ENCODE measurements around the gene ATP6V0E2.

ATP6V0E2 gene

GRCh38 chr7:149874644-149875028 is 867 bp downstream of the ATP6V0E2 start:
- H3K9me3 ChIP-seq (ENCODE audit: control insufficient read depth, insufficient read depth, low read length), result no peaks in the 10 kb centered on the region
- H3K9me2 ChIP-seq (replicated peaks; ENCODE audit: control insufficient read depth, low read length), result no peaks in the 10 kb centered on the region
- H3K27me3 ChIP-seq (ENCODE audit: control insufficient read depth, low read length), result no peaks in the 10 kb centered on the region
- H3K4me1 ChIP-seq (ENCODE audit: control insufficient read depth, low read length), result peaks cover 40% of the 10 kb centered on the region
- H3F3A ChIP-seq (ENCODE audit: control insufficient read depth, insufficient read depth), result peaks cover 10% of the 10 kb centered on the region; the same call in 1 of the 2 replicates
- peak overlapping the region; percentile 74 for H3K4me2 ChIP-seq (ENCODE audit: low read length)
- H3K27ac ChIP-seq (ENCODE audit: low read depth, low read length), result no peak overlapping the region
- H3K79me2 ChIP-seq (ENCODE audit: control insufficient read depth, low read length), result peaks cover 21% of the 10 kb centered on the region
- H3K36me3 ChIP-seq (ENCODE audit: control insufficient read depth, low read length), result peaks cover 9% of the 10 kb centered on the region
- H3K4me3 ChIP-seq (ENCODE audit: low read length), result peak overlapping the region; percentile 86
- TF ChIP-seq EZH2phosphoT487 (IDR thresholded peaks at IDR 0.05; ENCODE audit: borderline replicate concordance, low read length) (no peak), CTCF (IDR thresholded peaks at IDR 0.05; ENCODE audit: low read depth, low read length, poor library complexity, severe bottlenecking) (no peak)
- peaks cover 2% of the 10 kb centered on the region; the same call in 1 of the 2 replicates for H4K20me1 ChIP-seq (ENCODE audit: control insufficient read depth, insufficient read depth, low read depth, low read length)

- Histone ChIP-seq H3K36me3 (ENCODE audit: control insufficient read depth, low read length) (peaks cover 6% of the 10 kb centered on the region), H3K4me1 (ENCODE audit: control insufficient read depth, low read length) (peaks cover 36% of the 10 kb centered on the region), H3K27me3 (ENCODE audit: control insufficient read depth, low read length) (no peaks in the 10 kb centered on the region), H3K9me3 (ENCODE audit: control insufficient read depth, insufficient read depth, low read length) (no peaks in the 10 kb centered on the region), H3K4me3 (ENCODE audit: low read length) (peak overlapping the region; percentile 86; the same call in 1 of the 2 replicates), H3K4me2 (ENCODE audit: low read length) (peak overlapping the region; percentile 74), H3F3A (ENCODE audit: control insufficient read depth, insufficient read depth) (peaks cover 10% of the 10 kb centered on the region; the same call in 1 of the 2 replicates), H3K9me2 (replicated peaks; ENCODE audit: control insufficient read depth, low read length) (no peaks in the 10 kb centered on the region), H3K27ac (ENCODE audit: low read depth, low read length) (no peak overlapping the region), H3K79me2 (ENCODE audit: control insufficient read depth, low read length) (peaks cover 21% of the 10 kb centered on the region), H4K20me1 (ENCODE audit: control insufficient read depth, insufficient read depth, low read depth, low read length) (peaks cover 2% of the 10 kb centered on the region; the same call in 1 of the 2 replicates)
- TF ChIP-seq CTCF (IDR thresholded peaks at IDR 0.05; ENCODE audit: low read depth, low read length, poor library complexity, severe bottlenecking) (no peak), EZH2phosphoT487 (IDR thresholded peaks at IDR 0.05; ENCODE audit: borderline replicate concordance, low read length) (no peak)
Observed at GRCh38 chr7:149875396-149875795, 1.6 kb downstream of the ATP6V0E2 start.

GRCh38 chr7:149877890-149878522 is 4.2 kb downstream of the ATP6V0E2 start:
- H3K9me3 ChIP-seq (ENCODE audit: control insufficient read depth, insufficient read depth, low read length), result no peaks in the 10 kb centered on the region
- H3F3A ChIP-seq (ENCODE audit: control insufficient read depth, insufficient read depth), result no peaks in the 10 kb centered on the region
- H3K9me2 ChIP-seq (replicated peaks; ENCODE audit: control insufficient read depth, low read length), result no peaks in the 10 kb centered on the region
- H3K4me3 ChIP-seq (ENCODE audit: low read length), result no peak overlapping the region
- no peaks in the 10 kb centered on the region for H4K20me1 ChIP-seq (ENCODE audit: control insufficient read depth, insufficient read depth, low read depth, low read length)
- peaks cover 14% of the 10 kb centered on the region for H3K79me2 ChIP-seq (ENCODE audit: control insufficient read depth, low read length)
- H3K36me3 ChIP-seq (ENCODE audit: control insufficient read depth, low read length), result no peaks in the 10 kb centered on the region; the same call in 1 of the 2 replicates
- no peak overlapping the region for H3K4me2 ChIP-seq (ENCODE audit: low read length)
- H3K27me3 ChIP-seq (ENCODE audit: control insufficient read depth, low read length), result no peaks in the 10 kb centered on the region
- TF ChIP-seq CTCF (IDR thresholded peaks at IDR 0.05; ENCODE audit: low read depth, low read length, poor library complexity, severe bottlenecking) (no peak), EZH2phosphoT487 (IDR thresholded peaks at IDR 0.05; ENCODE audit: borderline replicate concordance, low read length) (no peak)
- peaks cover 17% of the 10 kb centered on the region for H3K4me1 ChIP-seq (ENCODE audit: control insufficient read depth, low read length)
- H3K27ac ChIP-seq (ENCODE audit: low read depth, low read length), result no peak overlapping the region

Data from DOHH2 (cell line).